Upper lobe of left lung (tissue), 4 donors: ENCODE measurements around the gene TAB3.

Experiments used
- CTCF ChIP-seq, 6 experiments: fragments of 450-650 bp in 4 of 6; fragments of 200-600 bp in 2 of 6; sonication (generic) in 2 of 6; IDR thresholded peaks; one replicate each; pipeline ENCODE4 v1.5.1; 2016 to 2019; ENCODE audit warnings: antibody characterized with exemption in 6 of 6
- EP300 ChIP-seq, 4 donors: sonication (generic); formaldehyde crosslinking; IDR thresholded peaks; one replicate each; pipeline ENCODE4 v1.5.1; 2017; ENCODE audit warnings: antibody characterized with exemption in 4 of 4, control low read depth in 2 of 4
- POLR2A ChIP-seq, 4 donors: fragments of 450-650 bp; IDR thresholded peaks; one replicate each; pipeline ENCODE4 v1.5.1; 2016 to 2017; ENCODE audit warnings: antibody characterized with exemption in 4 of 4, mild to moderate bottlenecking in 2 of 4
- POLR2AphosphoS5 ChIP-seq, 2 donors: sonication (generic); formaldehyde crosslinking; IDR thresholded peaks; one replicate each; pipeline ENCODE4 v1.5.1; 2017; ENCODE audit warnings: antibody characterized with exemption in 2 of 2

GRCh38 chrX:30893206-30893605, 4.2 kb upstream of the TAB3 start:
- TF ChIP-seq CTCF (IDR thresholded peaks at IDR 0.05): no peak
- no peak for TF ChIP-seq POLR2A (IDR thresholded peaks at IDR 0.05)
- TF ChIP-seq POLR2AphosphoS5 (IDR thresholded peaks at IDR 0.05): no peak
- TF ChIP-seq EP300 (IDR thresholded peaks at IDR 0.05): no peak
